Left ventricle myocardium inferior (tissue), 1 donor: ENCODE measurements around the gene SMIM23. TPM values are rescaled to one million over a fixed set of nuclear protein-coding genes. Genes with fewer than 3 reads are reported as not detected.

Experiments used
- DNase-seq: peaks from one replicate; pipeline ENCODE4 v3.0.0-alpha.2; 2020
- H3K27ac ChIP-seq: fragments of 200-600 bp; replicated peaks from 2 replicates; pipeline ENCODE4 v1.8.0; 2021
- H3K27me3 ChIP-seq: fragments of 200-600 bp; 2 replicates; pipeline ENCODE4 v1.8.0; 2021; ENCODE audit warnings: low read depth
- H3K36me3 ChIP-seq: fragments of 200-600 bp; 2 replicates; pipeline ENCODE4 v1.8.0; 2021
- H3K4me1 ChIP-seq: fragments of 200-600 bp; 2 replicates; pipeline ENCODE4 v1.8.0; 2021
- H3K4me3 ChIP-seq: fragments of 200-600 bp; 2 replicates; pipeline ENCODE4 v1.8.0; 2021; ENCODE audit warnings: mild to moderate bottlenecking, moderate library complexity
- H3K9me3 ChIP-seq: fragments of 200-600 bp; replicated peaks from 2 replicates; pipeline ENCODE4 v1.8.0; 2021
- intact Hi-C: fragments of 100-400 bp; cut with micrococcal nuclease; formaldehyde crosslinking; loops from one replicate; pipeline ENCODE4 v1.11.0; 2022
- total RNA-seq: library from RNA; stranded (reverse); fragmentation: NEBNext Ultra II Directional; extraction: Animal tissue kit (Norgen Biotek cat#: 25700); gene quantifications from one replicate; pipeline ENCODE4 v1.2.1, GENCODE V29; 2021
- TF ChIP-seq, protein P1 (sequence below): fragments of 200-600 bp; IDR thresholded peaks from 2 replicates; pipeline ENCODE4 v1.8.0; 2021; ENCODE audit warnings: antibody characterized with exemption, mild to moderate bottlenecking, borderline replicate concordance
- donor health status: DM: no; HTN: yes; CAD: no; lungs with severe emphysema.

The SMIM23 gene
- total RNA-seq, 1 donor from 2014 or later: not detected

DNA sequence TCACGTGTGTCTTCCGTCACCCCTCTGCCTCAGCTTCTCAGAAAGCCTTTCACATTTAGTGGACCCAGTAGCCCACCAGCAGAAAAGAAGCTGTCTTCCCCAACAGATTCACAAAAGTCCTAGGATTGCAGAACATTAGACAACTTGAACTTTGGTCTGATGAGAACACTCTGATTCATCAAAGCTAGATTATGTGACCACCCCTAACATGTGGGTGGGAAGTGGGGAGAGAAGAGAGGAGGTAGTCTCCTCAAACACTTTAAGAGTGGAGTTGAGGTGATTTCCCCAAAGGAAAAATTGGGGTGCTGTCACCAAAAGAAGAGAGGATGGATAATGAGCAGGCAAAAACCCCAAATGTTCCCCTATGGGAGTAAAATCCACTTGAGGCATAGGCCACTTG is 41.4 kb upstream of the SMIM23 start:
- no peak overlapping the region for H3K4me3 ChIP-seq
- intact Hi-C loops: no loop called here
- no peaks in the 10 kb centered on the region for H3K27me3 ChIP-seq
- no peaks in the 10 kb centered on the region for H3K36me3 ChIP-seq
- no peaks in the 10 kb centered on the region for H3K9me3 ChIP-seq
- TF ChIP-seq, protein P1, sequence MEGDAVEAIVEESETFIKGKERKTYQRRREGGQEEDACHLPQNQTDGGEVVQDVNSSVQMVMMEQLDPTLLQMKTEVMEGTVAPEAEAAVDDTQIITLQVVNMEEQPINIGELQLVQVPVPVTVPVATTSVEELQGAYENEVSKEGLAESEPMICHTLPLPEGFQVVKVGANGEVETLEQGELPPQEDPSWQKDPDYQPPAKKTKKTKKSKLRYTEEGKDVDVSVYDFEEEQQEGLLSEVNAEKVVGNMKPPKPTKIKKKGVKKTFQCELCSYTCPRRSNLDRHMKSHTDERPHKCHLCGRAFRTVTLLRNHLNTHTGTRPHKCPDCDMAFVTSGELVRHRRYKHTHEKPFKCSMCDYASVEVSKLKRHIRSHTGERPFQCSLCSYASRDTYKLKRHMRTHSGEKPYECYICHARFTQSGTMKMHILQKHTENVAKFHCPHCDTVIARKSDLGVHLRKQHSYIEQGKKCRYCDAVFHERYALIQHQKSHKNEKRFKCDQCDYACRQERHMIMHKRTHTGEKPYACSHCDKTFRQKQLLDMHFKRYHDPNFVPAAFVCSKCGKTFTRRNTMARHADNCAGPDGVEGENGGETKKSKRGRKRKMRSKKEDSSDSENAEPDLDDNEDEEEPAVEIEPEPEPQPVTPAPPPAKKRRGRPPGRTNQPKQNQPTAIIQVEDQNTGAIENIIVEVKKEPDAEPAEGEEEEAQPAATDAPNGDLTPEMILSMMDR: no peak
- no peak overlapping the region for H3K27ac ChIP-seq
- DNase-seq: no peak
- peaks cover 8% of the 10 kb centered on the region for H3K4me1 ChIP-seq

DNA sequence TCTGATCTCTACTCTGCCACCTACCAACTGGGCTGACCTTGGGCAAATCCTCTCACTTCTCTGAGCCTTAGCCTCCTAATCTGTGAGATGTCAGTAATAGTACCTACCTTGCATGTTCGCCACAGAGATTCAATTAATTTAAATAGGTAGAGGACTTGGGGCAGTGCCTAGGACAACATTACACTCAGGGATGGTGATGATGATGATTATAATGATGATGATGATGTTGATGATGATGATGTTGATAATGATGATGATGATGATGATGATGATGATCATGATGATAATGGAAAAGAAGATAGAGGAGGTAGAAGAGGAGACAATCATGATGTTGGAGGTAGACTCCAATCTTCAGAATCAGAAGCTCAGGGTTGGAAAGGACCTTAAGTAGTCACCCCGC is 40.7 kb upstream of the SMIM23 start:
- peaks cover 15% of the 10 kb centered on the region for H3K4me1 ChIP-seq
- peak overlapping the region; percentile 13 for H3K27ac ChIP-seq
- intact Hi-C loops: no loop called here
- no peaks in the 10 kb centered on the region for H3K36me3 ChIP-seq
- TF ChIP-seq, protein P1: no peak
- DNase-seq: no peak
- no peak overlapping the region for H3K4me3 ChIP-seq
- H3K9me3 ChIP-seq: no peaks in the 10 kb centered on the region
- H3K27me3 ChIP-seq: no peaks in the 10 kb centered on the region

DNA sequence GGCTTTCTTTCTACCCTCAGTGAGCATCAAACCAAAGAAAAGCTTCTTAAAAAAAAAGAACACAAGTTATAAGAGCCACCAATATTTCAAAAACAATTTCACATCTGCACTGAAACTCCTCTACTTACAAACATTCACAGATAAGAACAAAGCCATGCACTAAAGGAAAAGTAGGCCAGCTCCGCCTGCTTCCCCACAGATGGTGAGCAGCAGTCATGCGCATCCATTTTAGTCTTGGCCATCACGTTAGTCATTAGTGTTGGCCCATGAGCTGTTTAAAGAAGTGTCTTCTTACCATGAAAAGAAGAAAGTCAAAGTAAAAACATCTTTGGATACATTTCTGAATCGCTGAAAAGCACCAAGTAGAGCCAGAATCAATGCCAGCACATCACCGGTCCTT is 40.0 kb upstream of the SMIM23 start:
- H3K4me3 ChIP-seq: no peak overlapping the region
- intact Hi-C loops: no loop called here
- H3K4me1 ChIP-seq: peaks cover 22% of the 10 kb centered on the region
- no peaks in the 10 kb centered on the region for H3K9me3 ChIP-seq
- H3K27ac ChIP-seq: peak overlapping the region; percentile 15
- no peak for DNase-seq
- H3K27me3 ChIP-seq: no peaks in the 10 kb centered on the region
- TF ChIP-seq, protein P1: no peak
- no peaks in the 10 kb centered on the region for H3K36me3 ChIP-seq

DNA sequence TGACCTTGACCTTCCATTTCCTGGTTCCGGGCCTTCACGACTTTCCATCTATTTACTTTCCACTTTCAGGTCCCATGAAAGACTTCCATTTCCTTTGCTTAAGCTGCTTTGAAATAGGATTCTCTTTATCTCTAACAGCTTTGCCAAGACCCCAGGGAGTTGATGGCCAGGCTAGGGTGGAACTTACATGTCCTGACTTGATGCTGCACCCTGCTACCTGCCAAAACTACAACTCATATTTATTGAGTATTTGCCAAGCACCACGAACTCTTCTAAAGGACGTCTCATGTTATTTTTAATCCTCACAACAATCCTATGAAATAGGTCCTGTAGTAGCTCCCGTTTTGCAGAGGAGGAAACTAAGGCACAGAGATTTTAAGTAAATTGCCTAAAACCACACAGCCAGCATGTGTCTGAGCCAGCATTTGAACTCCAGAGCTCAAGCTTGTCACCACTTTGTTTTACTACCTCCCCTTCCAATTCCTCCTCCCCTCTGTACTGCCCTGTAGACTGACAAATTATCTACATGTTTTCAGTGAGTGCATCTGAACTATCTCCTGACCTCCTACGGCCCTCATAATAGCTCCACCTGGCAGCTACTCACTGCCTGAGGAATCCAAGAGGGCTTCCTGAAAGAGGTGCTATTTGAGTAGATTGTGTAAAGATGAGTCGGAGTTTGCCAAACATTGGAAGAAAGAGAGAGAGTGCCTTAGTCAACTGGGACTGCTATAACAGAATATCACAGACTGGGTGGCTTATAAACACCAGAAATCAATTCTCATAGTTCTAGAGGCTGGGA is 38.4 kb upstream of the SMIM23 start:
- Histone ChIP-seq H3K27ac (no peak overlapping the region), H3K9me3 (no peaks in the 10 kb centered on the region), H3K4me3 (no peak overlapping the region), H3K27me3 (no peaks in the 10 kb centered on the region), H3K36me3 (no peaks in the 10 kb centered on the region), H3K4me1 (peaks cover 26% of the 10 kb centered on the region)
- intact Hi-C loops: no loop called here
- DNase-seq: no peak
- TF ChIP-seq, protein P1: no peak

DNA sequence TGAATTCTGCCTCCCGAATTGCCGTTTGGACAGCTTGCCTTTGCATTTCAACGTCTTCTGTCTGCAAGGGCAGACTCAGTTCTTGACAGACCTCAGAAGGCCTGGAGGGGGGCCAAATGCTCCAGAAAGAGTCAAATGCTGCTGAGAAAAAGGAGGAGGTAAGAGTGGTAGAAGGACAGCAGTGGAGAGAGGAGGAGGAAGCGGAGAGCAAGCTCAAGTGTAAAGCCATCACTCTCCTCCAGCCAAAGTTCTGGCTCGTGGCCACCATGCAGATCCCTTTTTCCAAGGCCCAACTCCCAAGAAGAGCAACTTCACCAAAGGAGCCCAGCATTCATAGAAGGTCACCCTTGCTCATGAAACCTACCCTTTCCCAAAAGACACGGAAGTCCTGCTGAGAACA is 36.9 kb upstream of the SMIM23 start:
- Histone ChIP-seq H3K36me3 (no peaks in the 10 kb centered on the region), H3K4me3 (no peak overlapping the region), H3K4me1 (peaks cover 26% of the 10 kb centered on the region), H3K9me3 (no peaks in the 10 kb centered on the region), H3K27me3 (no peaks in the 10 kb centered on the region), H3K27ac (no peak overlapping the region)
- DNase-seq: no peak
- TF ChIP-seq, protein P1: no peak
- intact Hi-C loops: no loop called here
